GM18861 (cell line): Measurements from ENCODE around the gene OR10H1.
"Not testable (repeated sequence)": the region's sequence is repeated elsewhere in the genome, so short reads cannot be mapped to it uniquely, and the experiment has no call there.

Experiments used
- ATAC-seq: cut with Tn5 transposase; IDR thresholded peaks from one replicate; pipeline ENCODE4 v1.9.1; 2021; ENCODE audit not compliant: unreplicated experiment

The OR10H1 gene

DNA sequence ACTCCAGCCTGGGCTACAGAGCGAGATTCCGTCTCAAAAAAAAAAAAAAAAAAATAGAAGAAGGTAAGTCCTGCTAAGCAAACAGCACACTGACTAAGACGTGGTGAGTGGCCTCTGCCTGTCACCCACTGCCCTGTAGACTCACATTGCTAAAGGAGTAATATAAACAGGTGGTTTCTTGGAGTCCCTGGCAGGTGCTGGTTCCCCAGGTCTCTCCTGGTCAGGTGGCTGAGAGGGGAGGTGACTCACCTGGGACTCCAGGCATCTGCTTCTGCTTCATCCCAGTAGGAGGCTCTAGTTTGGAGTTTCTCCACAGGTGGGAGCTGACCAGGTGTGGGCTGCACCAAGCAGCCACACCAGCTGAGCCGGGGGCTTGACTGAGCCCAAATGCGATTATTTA lies at the start of gene OR10H1:
OR10H1 (minus strand) TSS at position 359 of the 400 bp plus-strand sequence. CDS start 7,627 bp downstream, outside the sequence.
- ATAC-seq = no peak

DNA sequence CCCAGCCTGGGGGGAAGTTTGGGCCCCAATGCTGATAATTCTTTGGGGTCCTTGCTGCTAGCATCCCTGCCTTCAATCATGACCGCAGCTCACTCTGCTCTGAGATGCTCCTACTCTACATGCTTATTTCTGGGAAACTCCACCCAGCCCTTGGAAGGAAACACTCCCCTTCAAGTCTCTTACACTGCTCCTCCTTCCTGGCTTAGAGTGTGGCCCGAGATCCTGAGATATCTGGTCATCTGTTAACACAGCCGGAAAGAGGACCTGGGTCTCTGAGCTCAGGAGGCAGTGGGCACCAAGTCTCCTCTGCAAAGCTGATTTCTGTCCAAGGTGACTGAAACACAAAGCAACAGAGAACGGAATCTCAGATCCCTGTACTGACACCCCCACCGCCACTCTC lies 49.4 kb upstream of the OR10H1 start:
- ATAC-seq = no peak

GRCh38 chr19:15863272-15863671 lies 47.8 kb upstream of the OR10H1 start:
- no peak for ATAC-seq

DNA sequence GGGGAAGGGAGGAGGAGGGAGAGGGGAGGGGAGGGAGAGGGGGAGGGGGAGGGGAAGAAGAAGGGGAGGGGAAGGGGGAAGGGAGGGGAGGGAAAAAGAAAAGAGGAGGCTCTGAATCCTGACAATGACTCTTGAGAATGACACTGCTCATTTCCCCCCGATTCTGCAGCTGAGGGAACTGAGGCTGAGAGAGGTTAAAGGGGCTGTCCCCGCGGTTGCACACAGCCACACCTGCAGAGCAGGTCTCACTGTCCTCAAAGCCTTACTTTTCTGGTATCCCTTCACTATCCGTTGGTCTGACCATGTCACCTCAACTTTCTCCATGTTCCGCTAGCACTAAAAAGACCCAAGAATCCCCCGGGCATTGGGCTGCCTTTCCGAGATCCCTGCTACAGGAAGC lies 47.0 kb upstream of the OR10H1 start:
- no peak for ATAC-seq

GRCh38 chr19:15860522-15860921 lies 45.1 kb upstream of the OR10H1 start:
- ATAC-seq = no peak

- ATAC-seq = no peak
Observed at GRCh38 chr19:15859187-15859586, 43.7 kb upstream of the OR10H1 start.

- ATAC-seq = no peak
Observed at GRCh38 chr19:15850385-15850784, 34.9 kb upstream of the OR10H1 start.

DNA sequence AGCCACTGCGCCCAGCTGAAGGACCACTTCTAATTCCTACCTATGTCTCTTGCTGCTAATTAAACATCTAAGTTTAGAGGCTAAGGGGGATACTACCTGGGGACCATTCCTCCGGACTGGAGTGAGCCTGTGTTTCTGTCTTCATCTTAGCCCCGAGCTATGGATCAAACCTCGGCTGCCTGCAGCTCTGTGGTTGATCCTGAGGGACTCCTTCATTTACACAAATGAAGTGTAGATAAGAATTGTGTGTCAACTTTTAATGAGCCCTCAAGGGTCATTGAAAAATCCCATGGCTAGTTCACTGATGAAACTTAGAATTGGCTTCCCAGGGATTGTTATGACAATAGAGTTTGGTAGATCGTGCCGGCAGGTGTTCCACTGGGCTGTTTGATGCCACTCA lies 31.5 kb upstream of the OR10H1 start:
- ATAC-seq = no peak

DNA sequence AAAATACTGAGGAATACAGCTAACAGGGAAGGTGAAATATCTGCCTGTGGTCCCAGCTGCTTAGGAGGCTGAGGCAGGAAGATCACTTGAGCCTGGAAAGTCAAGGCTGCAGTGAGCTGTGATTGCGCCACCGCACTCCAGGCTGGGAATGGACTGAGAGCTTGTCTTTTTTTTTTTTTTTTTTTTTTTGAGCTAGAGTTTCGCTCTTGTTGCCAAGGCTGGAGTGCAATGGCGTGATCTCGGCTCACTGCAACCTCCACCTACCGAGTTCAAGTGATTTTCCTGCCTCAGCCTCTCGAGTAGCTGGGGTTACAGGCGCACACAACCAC lies 28.4 kb upstream of the OR10H1 start:
- not testable (repeated sequence) for ATAC-seq

- no peak for ATAC-seq
Observed at GRCh38 chr19:15843203-15843893, 27.9 kb upstream of the OR10H1 start.

GRCh38 chr19:15841875-15842569 lies 26.6 kb upstream of the OR10H1 start:
- no peak for ATAC-seq

DNA sequence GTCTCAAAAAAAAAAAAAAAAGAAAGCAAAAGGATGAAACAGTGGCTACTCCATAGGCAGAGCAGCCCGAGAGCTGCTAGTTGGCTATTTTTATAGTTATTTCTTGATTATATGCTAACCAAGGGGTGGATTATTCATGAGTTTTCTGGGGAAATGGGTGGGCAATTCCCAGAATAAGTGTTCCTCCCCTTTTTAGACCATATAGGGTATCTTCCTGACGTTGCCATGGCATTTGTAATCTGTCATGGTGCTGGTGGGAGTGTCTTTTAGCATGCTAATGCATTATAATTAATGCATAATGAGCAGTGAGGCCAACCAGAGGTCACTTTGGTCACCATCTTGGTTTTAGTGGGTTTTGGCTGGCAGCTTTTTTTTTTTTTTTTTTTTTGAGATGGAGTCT lies 25.4 kb upstream of the OR10H1 start:
- no peak for ATAC-seq

- not testable (repeated sequence) for ATAC-seq
Observed at GRCh38 chr19:15839888-15840287, 24.4 kb upstream of the OR10H1 start.

GRCh38 chr19:15838351-15838750 lies 22.9 kb upstream of the OR10H1 start:
- ATAC-seq = no peak

DNA sequence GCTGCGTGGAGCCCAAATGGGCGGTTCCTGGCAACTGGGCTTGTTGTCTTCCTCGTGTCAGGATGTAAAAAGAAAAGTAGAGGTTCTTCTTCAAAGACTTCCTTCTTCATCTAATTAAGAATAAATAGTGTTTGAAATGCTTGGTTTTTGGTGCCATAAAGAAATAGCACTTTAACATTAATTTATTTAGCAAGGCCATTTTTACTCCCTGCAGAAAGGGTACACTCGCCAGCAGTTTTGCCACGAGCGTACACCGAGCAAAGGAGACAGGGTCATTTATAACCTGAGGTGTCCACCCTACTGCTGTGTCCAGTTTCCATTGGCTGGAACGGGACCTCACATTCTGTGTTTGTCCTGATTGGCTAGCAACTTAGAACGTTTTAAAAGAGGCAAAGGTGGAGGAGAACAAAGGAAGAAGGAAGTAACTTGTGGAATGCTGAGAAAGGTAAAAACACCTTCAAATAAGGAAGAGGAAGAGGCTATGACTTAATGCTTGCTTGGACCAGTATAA lies 21.8 kb upstream of the OR10H1 start:
- no peak for ATAC-seq

DNA sequence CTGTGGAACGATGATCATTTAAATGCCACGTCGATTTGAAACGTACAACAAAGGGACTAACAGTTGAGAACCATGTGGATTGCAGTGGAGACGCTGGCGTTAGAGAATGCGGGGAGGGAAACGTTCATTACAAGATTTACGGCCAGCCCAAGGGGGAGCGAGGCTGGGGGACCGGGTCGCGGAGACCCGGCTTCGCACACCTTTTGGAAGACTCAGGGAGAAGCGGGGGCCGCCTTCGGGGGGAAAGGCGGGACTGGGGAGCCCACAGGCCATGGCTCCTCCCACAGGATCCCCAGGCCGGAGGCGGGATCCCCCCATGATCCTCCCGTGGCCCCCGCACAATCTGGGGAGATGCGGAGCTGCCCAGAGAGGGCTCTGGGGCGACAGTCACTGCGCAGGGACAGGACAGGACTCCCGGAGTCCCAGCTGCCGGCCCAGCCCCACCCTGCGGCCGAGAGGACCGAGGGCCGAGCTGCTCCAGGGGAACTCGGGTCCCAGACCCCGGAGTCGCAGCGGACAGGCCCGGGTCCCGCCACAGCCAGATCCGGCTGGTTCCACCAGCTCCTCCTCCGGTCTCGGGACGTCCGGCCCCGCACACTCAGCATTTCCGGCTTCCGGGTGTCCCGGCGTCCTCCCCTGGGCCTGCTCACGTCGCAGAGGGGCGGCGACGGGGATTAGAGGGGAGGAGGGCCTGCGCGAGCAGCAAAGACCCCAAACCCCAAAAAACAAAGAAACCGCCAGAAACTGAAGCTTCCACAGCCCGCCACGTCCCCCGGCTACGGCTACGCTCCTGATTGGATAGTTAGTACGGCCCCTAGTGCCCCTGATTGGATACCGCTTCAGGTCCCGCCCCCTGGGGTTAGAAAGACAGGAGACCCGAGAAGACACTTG lies 21.1 kb upstream of the OR10H1 start:
- ATAC-seq = peak; percentile 90

DNA sequence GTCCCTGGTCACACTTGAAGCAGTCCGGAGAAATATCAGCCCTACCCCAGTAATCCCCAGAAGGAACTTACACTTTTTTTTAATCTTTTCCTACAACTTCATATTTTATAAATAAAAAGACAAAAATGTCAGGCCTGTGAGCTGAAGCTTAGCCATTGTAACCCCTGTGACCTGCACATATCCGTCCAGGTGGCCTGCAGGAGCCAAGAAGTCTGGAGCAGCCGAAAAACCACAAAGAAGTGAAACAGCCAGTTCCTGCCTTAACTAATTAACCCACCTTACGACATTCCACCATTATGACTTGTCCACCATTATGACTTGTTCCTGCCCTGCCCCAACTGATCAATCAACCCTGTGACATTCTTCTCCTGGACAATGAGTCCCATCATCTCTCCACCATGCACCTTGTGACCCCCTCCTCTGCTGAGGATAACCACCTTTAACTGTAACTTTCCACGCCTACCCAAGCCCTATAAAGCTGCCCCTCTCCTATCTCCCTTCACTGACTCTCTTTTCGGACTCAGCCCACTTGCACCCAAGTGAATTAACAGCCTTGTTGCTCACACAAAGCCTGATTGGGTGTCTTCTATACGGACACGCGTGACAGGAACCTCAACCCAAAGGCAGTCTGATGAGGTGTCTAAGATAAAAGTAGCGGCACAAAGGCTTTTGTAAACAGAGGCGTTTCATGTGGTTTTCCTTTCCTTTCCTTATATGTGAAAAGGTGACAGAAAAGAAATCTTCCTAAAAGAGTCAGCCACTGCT lies 20.3 kb upstream of the OR10H1 start:
- ATAC-seq = not testable (repeated sequence)

GRCh38 chr19:15834232-15834631 lies 18.8 kb upstream of the OR10H1 start:
- not testable (repeated sequence) for ATAC-seq

DNA sequence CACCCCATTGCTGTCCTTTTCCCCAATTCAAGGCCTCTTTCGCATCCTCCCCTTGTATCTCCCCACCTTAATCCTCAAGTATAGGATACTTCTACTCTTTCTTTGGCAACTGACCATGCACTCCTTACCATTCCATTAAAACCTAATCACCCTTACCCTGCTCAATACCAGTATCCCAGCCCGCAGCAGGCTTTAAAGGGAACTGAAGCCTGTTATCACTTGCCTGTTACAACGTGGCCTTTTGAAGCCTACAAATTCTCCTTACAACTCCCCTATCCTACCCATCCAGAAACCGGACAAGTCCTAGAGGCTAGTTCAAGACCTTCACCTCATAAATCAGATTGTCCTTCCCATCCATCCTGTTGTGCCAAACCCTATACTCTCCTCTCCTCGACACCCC lies 16.2 kb upstream of the OR10H1 start:
- ATAC-seq = no peak

- no peak for ATAC-seq
Observed at GRCh38 chr19:15829786-15830185, 14.3 kb upstream of the OR10H1 start.

DNA sequence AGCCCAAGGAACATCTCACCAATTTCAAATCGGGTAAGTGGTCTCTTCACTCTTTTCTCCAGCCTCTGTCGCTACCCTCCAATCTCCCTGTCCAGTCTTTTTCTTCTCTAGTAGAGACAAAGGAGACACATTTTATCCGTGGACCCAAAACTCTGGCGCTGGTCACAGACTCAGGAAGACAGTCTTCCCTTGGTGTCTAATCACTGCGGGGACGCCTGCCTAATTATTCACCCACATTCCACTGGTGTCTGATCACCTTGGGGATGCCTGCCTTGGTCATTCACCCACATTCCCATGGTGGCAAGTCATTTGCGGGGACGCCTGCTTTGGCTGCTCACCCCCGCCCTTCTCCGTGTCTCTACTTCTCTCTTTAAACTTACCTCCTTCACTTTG lies 13.8 kb upstream of the OR10H1 start:
- ATAC-seq = no peak
